HG02623 (cell line): Measurements from ENCODE around the gene WSCD1.

Source experiments
- ATAC-seq: cut with Tn5 transposase; IDR thresholded peaks from one replicate; pipeline ENCODE4 v1.9.1; 2021; ENCODE audit warnings: moderate library complexity; ENCODE audit not compliant: unreplicated experiment

Gene WSCD1

DNA sequence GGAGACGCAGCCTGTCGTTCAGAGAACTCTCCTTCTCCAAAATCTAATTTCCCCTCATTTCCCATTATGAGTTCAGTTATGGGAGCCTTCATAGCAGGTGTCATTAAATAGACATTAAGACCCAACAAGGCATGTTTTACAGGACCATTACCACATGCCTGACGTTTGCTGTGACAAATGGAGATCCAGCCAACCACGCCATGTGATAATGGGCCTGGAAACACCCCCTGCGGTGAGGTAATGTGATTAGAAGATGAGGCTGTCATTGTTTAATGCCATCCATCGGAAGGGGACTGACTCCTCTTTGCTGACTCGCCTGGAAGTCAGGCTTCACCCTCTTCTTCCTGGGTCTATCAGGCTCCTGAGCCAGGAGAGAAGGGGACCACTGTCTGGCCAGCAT lies 76.9 kb downstream of the WSCD1 start:
- ATAC-seq = no peak

DNA sequence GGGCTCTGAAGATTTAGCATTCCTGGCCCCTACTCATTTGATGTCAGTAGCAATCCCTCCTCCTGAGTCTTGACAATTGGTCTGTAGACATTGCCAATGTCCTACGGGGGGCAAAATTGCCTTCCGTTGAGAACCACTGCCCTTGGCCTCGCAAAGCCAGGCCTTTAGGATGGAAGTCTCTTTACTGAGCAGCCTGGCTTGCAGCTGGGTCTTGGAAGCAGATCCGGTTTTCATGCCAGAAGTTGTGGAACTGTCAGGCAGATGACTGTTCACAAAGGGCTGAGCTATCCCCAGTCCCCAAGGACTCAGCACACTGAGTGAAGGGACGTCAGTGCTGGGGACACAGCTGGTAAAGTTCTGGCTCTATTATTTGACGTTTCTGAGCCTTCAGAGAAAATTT lies 83.2 kb downstream of the WSCD1 start:
- ATAC-seq = no peak

DNA sequence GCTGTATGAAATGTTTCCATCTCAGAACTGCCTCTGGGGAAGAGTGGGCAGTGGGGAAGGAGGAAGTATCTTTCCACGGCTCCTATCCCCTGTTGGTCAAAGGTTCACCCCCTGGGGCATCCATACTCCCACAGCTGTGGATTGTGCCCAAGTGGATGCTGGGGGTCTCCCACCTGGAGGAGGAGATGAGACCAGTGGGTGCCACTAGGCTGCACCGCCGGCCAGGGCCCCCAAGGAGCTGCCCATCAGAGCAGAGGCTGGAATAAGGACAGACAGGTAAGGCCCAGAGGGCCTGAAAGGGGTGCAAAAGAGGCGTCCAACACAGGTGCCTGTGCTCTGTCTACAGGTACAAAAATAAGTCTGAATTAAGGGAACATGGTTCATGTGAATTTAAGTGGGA lies 87.5 kb downstream of the WSCD1 start:
- ATAC-seq = no peak

DNA sequence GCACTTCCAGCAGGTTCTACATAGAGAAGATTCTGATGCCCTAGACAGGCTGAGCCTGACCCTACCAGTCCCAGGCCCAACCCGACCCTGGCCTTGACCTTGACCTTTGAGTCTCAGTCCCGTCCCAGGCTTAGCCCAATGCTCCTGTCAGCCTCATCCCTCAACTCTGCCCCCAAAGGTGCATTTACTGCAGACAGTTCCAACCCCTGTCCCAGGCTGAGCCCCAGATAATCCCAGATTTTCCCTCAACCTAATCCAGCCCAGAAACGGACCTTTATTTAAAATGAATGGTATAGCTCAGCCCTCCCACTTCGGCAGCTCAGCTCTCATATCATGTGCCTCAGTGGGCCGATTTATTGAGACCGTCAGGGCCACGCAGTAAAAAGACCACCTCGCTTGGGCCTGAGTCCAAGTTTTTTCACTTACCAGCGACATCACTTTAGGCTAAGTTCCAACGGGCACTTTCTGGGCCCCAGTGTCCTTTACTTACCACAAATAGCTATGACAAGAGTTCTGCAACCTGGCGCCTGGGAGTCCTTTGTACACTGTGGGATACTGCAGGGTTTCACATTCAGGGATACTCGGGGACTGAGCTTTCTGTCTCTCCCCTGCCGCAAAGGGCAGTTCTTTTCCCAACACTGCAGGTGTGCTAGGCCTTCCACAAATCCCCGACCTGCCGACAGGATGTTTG lies 89.5 kb downstream of the WSCD1 start:
- no peak for ATAC-seq

DNA sequence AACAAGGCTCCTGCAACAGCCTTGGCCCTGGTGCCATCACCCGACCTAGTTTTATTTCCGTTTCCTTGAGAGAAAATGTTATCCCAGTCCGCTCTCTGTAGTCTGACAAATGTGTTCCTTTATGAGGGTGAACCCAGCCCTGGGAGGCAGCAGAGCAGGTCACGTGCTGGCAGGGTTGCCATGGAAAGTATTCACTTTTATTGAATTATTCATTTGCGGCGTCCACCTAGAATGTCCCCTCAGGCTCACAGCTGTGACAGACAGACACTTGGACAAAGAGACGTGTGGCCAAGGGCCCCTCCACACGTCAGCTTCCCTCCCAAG lies 90.0 kb downstream of the WSCD1 start:
- ATAC-seq = no peak

DNA sequence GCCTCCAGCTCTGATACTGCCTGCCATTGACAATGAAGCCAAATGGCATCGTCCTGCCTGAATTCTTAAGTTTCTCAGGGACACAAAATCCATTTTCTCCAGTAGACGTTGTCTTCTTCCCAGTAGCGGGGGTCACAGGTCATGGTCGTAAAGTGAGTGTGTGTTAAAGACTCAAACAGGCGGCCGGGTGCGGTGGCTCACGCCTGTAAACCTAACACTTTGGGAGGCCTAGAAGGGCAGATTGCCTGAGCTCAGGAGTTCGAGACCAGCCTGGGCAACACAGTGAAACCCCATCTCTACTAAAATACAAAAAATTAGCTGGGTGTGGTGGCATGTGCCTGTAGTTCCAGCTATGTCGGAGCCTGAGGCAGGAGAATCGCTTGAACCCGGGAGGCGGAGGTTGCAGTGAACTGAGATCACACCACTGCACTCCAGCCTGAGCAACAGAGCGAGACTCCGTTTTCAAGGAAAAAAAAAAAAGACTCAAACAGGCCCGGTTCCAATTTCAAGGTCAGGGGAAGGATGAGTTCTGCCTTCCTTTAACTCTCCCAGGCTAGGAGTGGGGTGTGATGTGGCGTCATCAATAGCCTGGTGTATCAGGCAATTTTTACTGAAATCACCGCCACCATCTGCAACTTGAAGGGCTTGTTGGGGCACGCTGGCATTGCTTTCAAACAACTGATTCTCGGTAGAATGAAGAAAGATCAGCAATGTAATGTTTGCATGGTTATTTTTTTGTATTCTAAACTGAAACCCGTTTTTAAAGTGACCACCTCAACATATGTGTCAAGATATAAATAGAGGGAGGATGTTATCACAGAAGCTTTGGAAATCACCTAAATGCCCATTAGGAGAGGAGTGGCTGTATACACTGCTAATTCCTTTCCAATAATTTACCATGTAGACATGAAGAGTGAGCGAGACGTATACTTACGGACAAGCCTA lies 91.0 kb downstream of the WSCD1 start:
- no peak for ATAC-seq

DNA sequence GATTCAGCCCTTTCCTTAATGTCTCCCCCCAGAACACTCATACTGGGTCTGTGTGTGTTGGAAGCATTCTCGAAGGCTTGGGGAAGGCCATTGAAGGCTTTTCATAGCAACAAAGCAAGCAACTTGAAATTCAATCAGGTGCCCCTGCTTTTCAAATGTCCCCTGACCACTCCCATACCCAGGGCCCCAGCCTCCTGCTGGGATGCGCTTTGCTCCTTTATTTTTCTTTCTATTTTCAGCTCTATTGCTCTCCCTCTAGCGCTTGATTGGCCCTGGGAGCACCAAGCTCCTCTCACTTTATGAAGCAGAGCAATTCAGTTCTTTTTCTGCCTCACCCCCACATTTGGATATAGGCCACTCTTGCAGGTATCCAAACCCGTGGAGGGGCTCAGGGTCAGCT lies 92.0 kb downstream of the WSCD1 start:
- no peak for ATAC-seq

DNA sequence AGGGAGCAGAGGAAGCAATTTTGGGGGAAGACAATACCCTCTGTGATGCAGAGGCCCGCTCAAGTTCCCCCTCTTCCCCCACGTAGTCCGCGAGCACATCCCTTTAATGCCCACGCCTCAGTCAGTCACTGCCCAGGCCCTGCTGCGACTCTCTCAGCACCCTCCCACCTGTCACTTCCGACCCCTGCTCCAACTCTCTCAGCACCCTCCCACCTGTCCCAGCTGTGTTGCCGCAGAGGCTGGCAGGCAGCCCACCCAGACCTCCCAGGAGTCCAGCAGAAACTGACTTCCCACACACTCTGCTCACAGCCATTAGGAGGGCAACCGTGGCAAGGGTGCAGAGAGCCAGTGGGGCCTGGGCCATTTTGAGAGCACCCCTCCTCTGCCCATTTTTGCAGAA lies 92.7 kb downstream of the WSCD1 start:
- ATAC-seq = no peak

DNA sequence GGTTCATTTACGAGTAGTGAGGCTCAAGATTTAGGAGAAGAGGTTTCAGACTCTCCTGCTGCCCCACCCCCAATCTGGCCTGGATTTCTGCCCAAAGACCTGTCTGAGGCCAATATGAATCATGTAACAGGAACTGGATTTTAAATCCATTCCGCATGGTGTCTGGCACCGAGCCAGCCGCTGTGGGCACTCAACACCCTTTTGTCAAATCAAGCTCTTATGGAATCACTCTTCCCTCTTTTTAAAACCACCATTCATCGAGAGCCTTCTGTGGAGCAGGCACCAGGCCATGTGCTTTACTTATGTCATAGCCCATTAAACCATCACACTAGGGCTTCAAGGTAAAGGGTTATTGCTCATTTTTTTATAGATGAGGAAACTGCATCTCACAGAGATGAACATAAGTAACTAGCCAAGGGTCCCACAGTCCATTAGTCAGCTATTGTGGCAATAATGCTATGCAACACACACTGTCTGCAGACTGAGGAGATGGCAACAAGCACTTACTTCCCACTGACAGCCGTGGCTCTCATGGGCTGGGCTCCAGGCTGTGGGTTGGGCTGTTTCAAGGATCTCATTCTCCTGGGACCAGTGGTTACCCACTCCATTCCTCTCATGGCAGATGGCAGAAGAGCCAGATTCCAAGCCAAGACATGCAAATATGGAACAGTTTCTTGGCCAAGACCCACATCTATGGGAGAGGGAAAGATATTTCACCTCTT lies 93.6 kb downstream of the WSCD1 start:
- ATAC-seq = no peak

DNA sequence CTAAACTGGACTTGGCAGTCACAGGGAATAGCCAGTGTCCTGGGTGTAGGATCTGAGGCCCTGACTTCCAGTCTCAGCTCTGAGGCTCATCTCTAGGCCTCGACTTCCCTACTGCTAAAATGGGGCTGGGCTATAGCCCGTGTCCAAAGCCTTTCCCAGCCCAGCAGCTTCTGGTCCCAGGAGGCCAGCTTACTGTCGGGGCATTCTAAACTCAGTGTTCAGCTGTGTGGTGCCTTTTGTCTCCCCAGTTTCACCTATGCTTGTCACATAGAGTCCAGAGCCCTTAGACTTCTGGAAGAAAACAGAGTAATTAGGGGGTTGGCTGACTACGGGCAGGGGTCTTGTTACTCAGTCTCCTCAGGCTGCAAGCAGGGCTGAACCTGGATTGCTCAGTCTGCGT lies 94.8 kb downstream of the WSCD1 start:
- no peak for ATAC-seq

DNA sequence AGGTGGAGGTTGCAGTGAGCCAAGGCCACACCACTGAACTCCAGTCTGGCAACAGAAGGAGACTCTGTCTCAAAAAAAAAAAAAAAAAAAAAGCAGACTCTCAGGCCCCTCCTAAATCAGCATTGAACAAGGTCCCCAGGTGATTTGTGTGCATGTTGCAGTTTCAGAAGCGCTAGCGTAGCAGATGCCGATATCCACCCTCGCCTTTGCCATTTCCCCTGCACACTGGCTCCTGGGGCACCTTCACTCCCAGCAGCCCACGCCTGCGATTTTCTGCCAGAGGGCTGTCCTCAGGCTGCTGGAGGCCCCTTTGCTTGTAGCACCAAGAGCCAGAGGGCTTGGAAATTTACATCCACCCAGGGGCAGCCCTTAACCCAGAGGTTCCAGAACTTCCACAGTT lies 95.6 kb downstream of the WSCD1 start:
- ATAC-seq = no peak

DNA sequence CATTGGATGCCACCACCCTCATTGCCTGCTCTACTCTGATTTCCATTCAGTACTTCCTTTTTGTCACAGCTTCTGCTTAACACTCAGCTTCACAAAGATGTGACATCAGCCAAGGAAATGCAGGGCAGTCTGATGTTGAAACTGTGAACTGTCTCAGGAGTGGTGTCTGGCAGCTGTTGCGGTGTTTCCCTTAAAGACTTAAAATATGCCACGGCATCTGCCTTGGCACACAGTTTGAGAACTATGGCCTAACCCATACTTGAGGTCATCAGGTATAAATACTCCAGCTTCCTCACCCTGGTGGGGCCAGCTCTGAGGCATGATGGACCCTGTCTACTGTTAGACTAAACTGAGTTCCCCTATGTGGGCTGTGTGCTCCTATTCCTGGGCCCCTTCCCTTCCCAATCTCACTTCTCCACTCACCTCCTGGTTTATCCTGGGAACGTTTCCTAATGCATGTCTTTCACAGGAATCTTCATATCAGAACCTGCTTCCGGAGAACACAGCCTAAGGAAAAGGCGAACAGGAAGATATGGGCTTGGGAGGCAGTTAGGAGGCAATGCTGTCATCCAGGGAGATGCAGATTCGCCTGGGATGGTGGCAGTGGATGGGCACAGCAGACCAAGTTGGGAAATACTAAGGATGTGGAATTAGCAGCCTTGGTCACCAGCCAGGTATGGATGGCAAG lies 96.5 kb downstream of the WSCD1 start:
- ATAC-seq = no peak

DNA sequence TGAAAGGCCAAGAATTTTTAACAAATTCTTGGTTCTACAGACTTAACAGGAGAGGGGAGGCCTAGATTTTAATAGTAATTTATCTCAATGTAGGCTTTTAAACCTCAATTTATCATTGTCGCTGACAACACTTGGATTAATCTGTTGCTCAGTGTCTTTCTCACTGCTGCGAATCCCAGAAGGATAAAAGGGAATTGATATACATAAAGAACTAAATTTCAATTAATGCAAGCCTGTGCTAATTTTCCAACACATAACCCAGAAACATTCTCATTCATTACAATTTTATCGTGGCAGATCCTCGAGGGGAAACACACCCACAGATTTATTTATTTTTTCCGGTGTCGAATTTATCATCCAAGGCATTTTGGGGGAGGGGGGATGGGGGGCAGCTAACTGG lies 98.1 kb downstream of the WSCD1 start:
- ATAC-seq = no peak

DNA sequence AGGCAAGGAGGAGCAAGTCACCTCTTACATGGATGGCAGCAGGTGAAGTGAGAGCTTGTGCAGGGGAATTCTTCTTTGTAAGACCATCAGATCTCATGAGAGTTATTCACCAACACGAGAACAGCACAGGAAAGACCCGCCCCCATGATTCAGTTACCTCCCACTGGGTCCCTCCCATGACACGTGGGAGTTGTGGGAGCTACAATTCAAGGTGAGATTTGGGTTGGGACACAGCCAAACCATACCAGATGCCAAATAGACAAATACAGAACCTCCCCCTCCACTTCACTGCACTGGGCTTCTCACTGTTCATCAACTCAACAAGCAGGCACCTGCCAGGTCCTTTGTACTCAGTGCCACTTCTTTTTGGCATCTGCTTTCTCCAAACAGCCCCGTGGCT lies 100.2 kb downstream of the WSCD1 start:
- ATAC-seq = no peak

DNA sequence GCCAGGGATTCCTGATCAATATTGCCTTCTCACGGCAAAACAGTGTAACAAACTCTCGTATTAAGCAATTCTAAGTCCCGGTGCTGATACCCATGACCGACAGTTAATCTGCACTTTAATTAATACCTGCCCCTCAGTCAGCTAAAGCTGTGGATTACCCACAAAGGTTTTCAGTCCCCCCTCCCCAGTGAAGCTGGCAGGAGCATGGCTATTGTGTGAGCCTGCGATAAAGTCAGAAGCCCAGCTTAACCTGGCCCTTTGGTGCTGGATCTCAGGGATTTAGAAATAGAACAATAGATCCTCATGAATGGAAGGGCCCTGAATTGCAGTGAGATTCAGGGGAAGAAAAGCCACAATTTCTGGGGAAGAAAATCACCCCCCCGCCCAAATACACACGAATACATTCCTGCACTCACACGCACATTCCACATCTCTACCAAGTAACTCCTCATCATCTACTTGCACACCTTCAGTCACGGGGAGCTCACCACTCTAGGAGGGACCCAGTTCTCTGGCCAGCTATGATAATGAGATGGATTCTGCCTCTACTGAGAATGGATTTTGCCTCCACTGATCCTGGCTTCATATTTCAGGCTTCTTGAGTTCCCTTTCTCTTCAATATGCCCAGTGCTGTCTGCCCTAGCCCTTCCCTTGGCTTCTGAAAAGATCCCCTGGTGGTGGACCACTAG lies 102.6 kb downstream of the WSCD1 start:
- no peak for ATAC-seq

DNA sequence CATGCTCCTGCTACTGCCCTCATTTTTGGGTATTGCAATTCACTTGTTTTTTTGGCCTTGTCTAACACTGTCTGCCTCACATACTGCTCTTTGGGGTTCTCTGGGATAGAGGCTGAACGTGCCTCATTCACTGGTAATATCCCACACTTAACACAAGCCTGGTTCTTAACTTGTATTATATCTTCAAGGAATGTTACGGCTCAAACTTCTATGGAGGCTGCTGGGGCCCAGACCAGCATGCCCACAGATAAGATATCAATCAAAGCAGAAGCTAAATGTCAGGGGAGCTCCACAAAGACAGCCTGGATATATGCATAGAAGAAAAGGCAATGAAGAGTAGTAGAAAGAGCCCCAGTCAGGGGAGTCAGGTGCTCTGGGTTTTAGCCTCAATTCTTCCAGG lies 103.5 kb downstream of the WSCD1 start:
- ATAC-seq = no peak
